Skeletal muscle tissue (tissue), 4 donors: ENCODE data around the gene LRRTM4. TPM values are rescaled to one million over a fixed set of nuclear protein-coding genes. Genes with fewer than 3 reads are reported as not detected.

Experiments used
- H3K27ac ChIP-seq: one replicate; pipeline ENCODE4 v1.7.0; 2013; ENCODE audit warnings: mild to moderate bottlenecking, low read depth, low read length, inconsistent platforms
- H3K27me3 ChIP-seq, 3 donors: one replicate each; pipeline ENCODE4 v1.7.0; 2013; ENCODE audit warnings: low read length in 3 of 3; ENCODE audit not compliant: control insufficient read depth in 3 of 3, insufficient read depth in 3 of 3
- H3K36me3 ChIP-seq, 3 donors: one replicate each; pipeline ENCODE4 v1.7.0; 2013; ENCODE audit warnings: low read length in 3 of 3; ENCODE audit not compliant: control insufficient read depth in 3 of 3, insufficient read depth in 3 of 3
- H3K4me1 ChIP-seq, 3 donors: one replicate each; pipeline ENCODE4 v1.7.0; 2013; ENCODE audit warnings: low read length in 3 of 3, mild to moderate bottlenecking in 3 of 3; ENCODE audit not compliant: control insufficient read depth in 3 of 3, insufficient read depth in 3 of 3
- H3K4me3 ChIP-seq, 3 donors: one replicate each; pipeline ENCODE4 v1.7.0; 2013; ENCODE audit warnings: low read length in 3 of 3
- H3K9ac ChIP-seq, 3 donors: one replicate each; pipeline ENCODE4 v1.7.0; 2013; ENCODE audit warnings: low read length in 3 of 3, mild to moderate bottlenecking in 3 of 3, moderate library complexity in 2 of 3, low read depth in 1 of 3
- H3K9me3 ChIP-seq, 3 donors: one replicate each; pipeline ENCODE4 v1.7.0; 2013; ENCODE audit warnings: low read length in 3 of 3; ENCODE audit not compliant: control insufficient read depth in 3 of 3
- total RNA-seq: library from RNA; depleted of rRNA; stranded (reverse); fragments of >200 nt; gene quantifications from one replicate; pipeline ENCODE4 v1.2.3, GENCODE V29; 2014
- donor health status: Osteomylitis.

The LRRTM4 gene
- total RNA-seq, 1 donor from 2014 or later: 1.6 TPM

GRCh38 chr2:77418537-77418936, 103.6 kb downstream of the LRRTM4 start:
- Histone ChIP-seq H3K36me3 (no peaks in the 10 kb centered on the region), H3K4me3 (no peak overlapping the region), H3K9ac (no peak overlapping the region), H3K27ac (peak overlapping the region; percentile 11), H3K4me1 (no peaks in the 10 kb centered on the region), H3K27me3 (no peaks in the 10 kb centered on the region), H3K9me3 (no peaks in the 10 kb centered on the region)

DNA sequence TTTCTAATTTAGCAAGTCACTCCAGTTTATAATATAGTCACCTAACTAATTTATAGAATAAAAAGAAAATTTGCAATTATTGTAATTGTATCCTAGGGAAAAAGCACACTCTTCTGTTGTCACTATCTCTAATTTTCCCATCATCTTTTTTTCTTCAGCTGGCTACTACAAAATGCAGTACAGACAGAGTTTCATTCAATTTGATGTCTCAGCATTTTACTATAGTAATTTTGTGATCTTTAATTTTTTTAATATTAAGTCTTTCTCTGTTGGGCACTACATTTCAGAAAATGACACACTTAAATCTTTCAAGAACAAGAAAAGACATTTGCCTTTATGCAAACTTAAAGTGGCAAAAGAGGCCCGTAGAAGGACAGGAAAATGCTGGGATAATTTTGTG, 118.0 kb downstream of the LRRTM4 start:
- H3K27ac ChIP-seq: no peak overlapping the region
- H3K36me3 ChIP-seq: no peaks in the 10 kb centered on the region
- no peaks in the 10 kb centered on the region for H3K4me1 ChIP-seq
- no peaks in the 10 kb centered on the region for H3K9me3 ChIP-seq
- H3K9ac ChIP-seq: no peak overlapping the region
- H3K27me3 ChIP-seq: no peaks in the 10 kb centered on the region
- no peak overlapping the region for H3K4me3 ChIP-seq

GRCh38 chr2:77398970-77399600, 123.1 kb downstream of the LRRTM4 start:
- Histone ChIP-seq H3K9me3 (no peaks in the 10 kb centered on the region), H3K27me3 (no peaks in the 10 kb centered on the region), H3K4me3 (no peak overlapping the region), H3K27ac (no peak overlapping the region), H3K4me1 (no peaks in the 10 kb centered on the region), H3K36me3 (no peaks in the 10 kb centered on the region), H3K9ac (no peak overlapping the region)

- H3K4me3 ChIP-seq: no peak overlapping the region
- H3K9me3 ChIP-seq: no peaks in the 10 kb centered on the region
- no peaks in the 10 kb centered on the region for H3K27me3 ChIP-seq
- H3K9ac ChIP-seq: no peak overlapping the region
- H3K4me1 ChIP-seq: no peaks in the 10 kb centered on the region
- no peak overlapping the region for H3K27ac ChIP-seq
- no peaks in the 10 kb centered on the region for H3K36me3 ChIP-seq
Measured at GRCh38 chr2:77397763-77398162, 124.4 kb downstream of the LRRTM4 start.

GRCh38 chr2:77395011-77395410, 127.2 kb downstream of the LRRTM4 start:
- no peak overlapping the region for H3K27ac ChIP-seq

DNA sequence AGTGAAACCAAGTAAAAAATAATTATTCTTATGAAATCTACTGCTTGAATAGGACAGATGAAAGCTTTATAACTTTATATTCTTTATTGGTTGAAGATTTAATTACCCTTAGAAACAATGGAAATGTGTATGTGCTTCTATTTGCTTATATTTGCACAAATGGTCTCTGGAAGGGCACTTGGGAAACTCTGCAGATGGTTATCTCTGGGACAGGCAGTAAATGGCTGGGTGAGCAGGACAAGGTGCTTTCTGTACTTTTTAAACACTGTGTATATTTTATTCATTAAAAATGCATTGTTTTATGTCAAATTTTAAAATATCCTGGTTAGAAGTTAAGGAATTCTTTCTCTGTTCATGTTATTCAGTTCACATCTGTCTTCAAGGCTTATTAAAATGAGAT, 131.1 kb downstream of the LRRTM4 start:
- H3K4me3 ChIP-seq: no peak overlapping the region
- H3K27ac ChIP-seq: no peak overlapping the region
- no peaks in the 10 kb centered on the region for H3K9me3 ChIP-seq
- no peaks in the 10 kb centered on the region for H3K36me3 ChIP-seq
- no peaks in the 10 kb centered on the region for H3K4me1 ChIP-seq
- H3K9ac ChIP-seq: no peak overlapping the region
- H3K27me3 ChIP-seq: no peaks in the 10 kb centered on the region

More at GRCh38 chr2:77395011-77395410, 127.2 kb downstream of the LRRTM4 start:
- H3K4me3 ChIP-seq: no peak overlapping the region
- no peaks in the 10 kb centered on the region for H3K36me3 ChIP-seq
- H3K9me3 ChIP-seq: no peaks in the 10 kb centered on the region
- no peak overlapping the region for H3K9ac ChIP-seq
- H3K27me3 ChIP-seq: no peaks in the 10 kb centered on the region
- H3K4me1 ChIP-seq: no peaks in the 10 kb centered on the region

GRCh38 chr2:77387324-77387723, 134.9 kb downstream of the LRRTM4 start:
- Histone ChIP-seq H3K27ac (no peak overlapping the region), H3K9ac (no peak overlapping the region), H3K9me3 (no peaks in the 10 kb centered on the region), H3K4me3 (no peak overlapping the region), H3K27me3 (no peaks in the 10 kb centered on the region), H3K36me3 (no peaks in the 10 kb centered on the region), H3K4me1 (no peaks in the 10 kb centered on the region)

DNA sequence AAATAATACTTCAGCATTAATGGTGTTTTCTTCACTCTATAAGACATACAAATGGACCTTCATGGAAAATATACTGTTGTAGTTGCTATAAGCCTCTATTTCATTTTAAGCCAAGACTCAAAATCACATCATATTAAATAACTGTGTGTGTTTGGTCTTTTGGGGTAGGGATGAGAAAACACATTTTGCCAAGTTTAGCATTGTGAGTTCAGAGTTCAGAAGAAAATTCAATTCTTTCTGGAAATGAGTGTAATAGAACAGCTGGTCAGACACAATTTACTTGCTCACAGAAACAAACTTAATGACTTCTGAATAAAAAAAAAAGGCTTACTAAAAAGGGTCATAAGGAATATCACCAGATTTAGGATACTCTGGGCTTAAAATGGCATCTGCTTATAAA, 149.5 kb downstream of the LRRTM4 start:
- no peaks in the 10 kb centered on the region for H3K4me1 ChIP-seq
- H3K27ac ChIP-seq: no peak overlapping the region
- H3K9ac ChIP-seq: no peak overlapping the region
- no peaks in the 10 kb centered on the region for H3K36me3 ChIP-seq
- H3K9me3 ChIP-seq: no peaks in the 10 kb centered on the region
- no peak overlapping the region for H3K4me3 ChIP-seq
- H3K27me3 ChIP-seq: no peaks in the 10 kb centered on the region

DNA sequence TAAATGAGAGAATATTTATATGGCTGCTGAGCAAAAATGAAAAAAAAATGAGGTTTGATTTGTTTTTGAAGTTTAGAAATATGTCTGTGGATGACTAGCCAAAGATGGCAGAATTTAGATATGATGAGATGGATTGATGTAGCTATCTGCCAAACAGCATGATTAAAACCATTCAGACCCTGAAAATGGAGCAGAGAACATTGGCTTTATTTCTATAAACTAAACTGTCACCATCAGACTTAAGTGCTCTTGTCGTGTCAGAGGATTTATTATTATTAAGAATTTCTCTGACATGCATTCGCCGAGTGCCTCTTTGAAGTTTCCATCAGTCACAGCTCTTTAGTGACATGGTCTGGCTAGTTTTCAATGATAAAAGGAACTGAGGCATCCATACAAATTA, 151.7 kb downstream of the LRRTM4 start:
- no peaks in the 10 kb centered on the region for H3K36me3 ChIP-seq
- H3K4me3 ChIP-seq: no peak overlapping the region
- no peaks in the 10 kb centered on the region for H3K4me1 ChIP-seq
- H3K9ac ChIP-seq: no peak overlapping the region
- H3K27me3 ChIP-seq: no peaks in the 10 kb centered on the region
- no peak overlapping the region for H3K27ac ChIP-seq
- no peaks in the 10 kb centered on the region for H3K9me3 ChIP-seq

GRCh38 chr2:77363277-77363676, 158.9 kb downstream of the LRRTM4 start:
- H3K4me3 ChIP-seq: no peak overlapping the region
- no peaks in the 10 kb centered on the region for H3K27me3 ChIP-seq
- H3K9ac ChIP-seq: no peak overlapping the region
- no peak overlapping the region for H3K27ac ChIP-seq
- no peaks in the 10 kb centered on the region for H3K36me3 ChIP-seq
- no peaks in the 10 kb centered on the region for H3K9me3 ChIP-seq
- H3K4me1 ChIP-seq: no peaks in the 10 kb centered on the region
